ENCODE measurements around the gene BMPR1A. TPM values are rescaled to one million over a fixed set of nuclear protein-coding genes. Genes with fewer than 3 reads are reported as not detected.

BMPR1A gene
- total and polyA plus RNA-seq, 2 of the 13 experiments (the other 11 are each of a cell fraction or from before 2014, with no cell fraction given) = 17.8 to 44.2 TPM

DNA sequence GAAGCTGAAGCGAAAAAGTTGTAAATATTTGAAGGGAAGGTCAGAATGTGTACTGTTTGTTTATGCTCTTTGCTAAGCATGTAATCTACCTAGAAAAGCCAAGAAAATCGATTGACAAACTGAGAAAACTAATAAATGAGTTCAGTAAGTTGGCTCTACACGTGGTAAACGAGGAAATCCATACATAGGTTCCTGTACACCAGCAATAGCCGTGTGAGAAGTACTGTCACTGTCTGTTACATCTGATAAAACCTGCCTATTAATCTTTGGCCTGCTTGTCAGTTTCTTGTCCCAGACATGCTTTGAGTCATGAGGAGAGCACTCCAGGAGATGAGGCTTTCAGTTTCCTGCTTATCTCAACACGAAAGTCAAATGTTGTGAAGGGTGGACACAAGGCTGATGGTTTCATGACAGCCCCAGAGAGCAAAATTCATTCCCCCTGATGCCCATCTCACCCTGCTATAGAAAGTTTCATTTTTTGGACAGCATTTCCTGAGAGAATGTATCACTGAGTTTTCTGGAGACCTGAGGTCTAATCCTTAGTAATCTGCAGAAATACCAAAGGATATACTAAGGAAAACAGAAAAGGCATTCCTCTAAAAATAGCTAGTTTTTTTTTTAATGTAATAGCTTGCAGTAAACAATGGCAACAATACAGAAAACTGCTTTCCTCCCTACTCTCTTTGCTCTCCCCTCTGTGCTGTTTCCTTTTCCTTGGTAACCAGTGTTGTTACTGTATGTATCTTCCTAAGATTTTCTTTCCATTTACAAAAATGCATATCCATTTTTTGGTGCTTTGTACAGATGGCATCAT is 18.8 kb downstream of the BMPR1A start (continued):
- no peak for TF ChIP-seq ZNF160 (CRISPR knock-in tag; IDR thresholded peaks at IDR 0.05)
- TF ChIP-seq MEIS1 (CRISPR knock-in tag; IDR thresholded peaks at IDR 0.05; ENCODE audit: borderline replicate concordance) = peak; percentile 98
- TF ChIP-seq PAF1 (CRISPR knock-in tag; IDR thresholded peaks at IDR 0.05) = no peak
- TF ChIP-seq HNF4G (IDR thresholded peaks at IDR 0.05; ENCODE audit: borderline replicate concordance, low read depth, low read length) = peak; percentile 18; the same call in 1 of the 2 replicates
- no peak for TF ChIP-seq HNF4G (CRISPR knock-in tag; IDR thresholded peaks at IDR 0.05; ENCODE audit: borderline replicate concordance, low read depth)
- TF ChIP-seq RCOR2 (CRISPR knock-in tag; IDR thresholded peaks at IDR 0.05) = peak; percentile 69; the same call in 1 of the 2 replicates
- no peak for TF ChIP-seq ZBTB8A (CRISPR knock-in tag; IDR thresholded peaks at IDR 0.05; ENCODE audit: borderline replicate concordance, low read depth)
- peak; percentile 84 for TF ChIP-seq ZNF614 (CRISPR knock-in tag; IDR thresholded peaks at IDR 0.05; ENCODE audit: borderline replicate concordance)
- no peak for TF ChIP-seq ZBTB42 (CRISPR knock-in tag; IDR thresholded peaks at IDR 0.05)
- TF ChIP-seq MIXL1 (CRISPR knock-in tag; IDR thresholded peaks at IDR 0.05) = peak; percentile 98
- TF ChIP-seq, protein P1, sequence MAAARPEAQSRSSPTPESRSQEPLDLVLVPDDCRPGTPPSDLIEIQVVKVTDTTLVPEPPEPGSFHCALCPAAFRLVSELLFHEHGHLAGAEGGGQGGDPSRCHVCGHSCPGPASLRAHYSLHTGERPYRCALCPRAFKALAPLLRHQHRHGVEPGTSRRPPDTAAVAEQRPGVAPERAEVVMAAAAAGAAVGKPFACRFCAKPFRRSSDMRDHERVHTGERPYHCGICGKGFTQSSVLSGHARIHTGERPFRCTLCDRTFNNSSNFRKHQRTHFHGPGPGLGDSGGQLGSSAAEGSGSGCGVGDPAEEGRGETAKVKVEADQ (CRISPR knock-in tag; IDR thresholded peaks at IDR 0.05; ENCODE audit: borderline replicate concordance) = 0 out of 2 replicates have a peak, but pooled peaks have one; percentile 29
- no peak for TF ChIP-seq RFX1 (IDR thresholded peaks at IDR 0.05)
- no peak for TF ChIP-seq CENPT (CRISPR knock-in tag; IDR thresholded peaks at IDR 0.05; ENCODE audit: low read depth)
- TF ChIP-seq ZNF549 (CRISPR knock-in tag; IDR thresholded peaks at IDR 0.05) = no peak
- TF ChIP-seq ZNF382 (CRISPR knock-in tag; IDR thresholded peaks at IDR 0.05; ENCODE audit: borderline replicate concordance) = no peak
- TF ChIP-seq AHR (CRISPR knock-in tag; IDR thresholded peaks at IDR 0.05) = no peak
- no peak for TF ChIP-seq CBFB (CRISPR knock-in tag; IDR thresholded peaks at IDR 0.05)
- TF ChIP-seq, protein P2, sequence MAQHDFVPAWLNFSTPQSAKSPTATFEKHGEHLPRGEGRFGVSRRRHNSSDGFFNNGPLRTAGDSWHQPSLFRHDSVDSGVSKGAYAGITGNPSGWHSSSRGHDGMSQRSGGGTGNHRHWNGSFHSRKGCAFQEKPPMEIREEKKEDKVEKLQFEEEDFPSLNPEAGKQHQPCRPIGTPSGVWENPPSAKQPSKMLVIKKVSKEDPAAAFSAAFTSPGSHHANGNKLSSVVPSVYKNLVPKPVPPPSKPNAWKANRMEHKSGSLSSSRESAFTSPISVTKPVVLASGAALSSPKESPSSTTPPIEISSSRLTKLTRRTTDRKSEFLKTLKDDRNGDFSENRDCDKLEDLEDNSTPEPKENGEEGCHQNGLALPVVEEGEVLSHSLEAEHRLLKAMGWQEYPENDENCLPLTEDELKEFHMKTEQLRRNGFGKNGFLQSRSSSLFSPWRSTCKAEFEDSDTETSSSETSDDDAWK (CRISPR knock-in tag; IDR thresholded peaks at IDR 0.05) = no peak
- TF ChIP-seq, protein P3, sequence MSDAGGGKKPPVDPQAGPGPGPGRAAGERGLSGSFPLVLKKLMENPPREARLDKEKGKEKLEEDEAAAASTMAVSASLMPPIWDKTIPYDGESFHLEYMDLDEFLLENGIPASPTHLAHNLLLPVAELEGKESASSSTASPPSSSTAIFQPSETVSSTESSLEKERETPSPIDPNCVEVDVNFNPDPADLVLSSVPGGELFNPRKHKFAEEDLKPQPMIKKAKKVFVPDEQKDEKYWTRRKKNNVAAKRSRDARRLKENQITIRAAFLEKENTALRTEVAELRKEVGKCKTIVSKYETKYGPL (CRISPR knock-in tag; IDR thresholded peaks at IDR 0.05) = no peak
- no peak for TF ChIP-seq ZNF33B (CRISPR knock-in tag; IDR thresholded peaks at IDR 0.05)
- TF ChIP-seq NCOA5 (CRISPR knock-in tag; IDR thresholded peaks at IDR 0.05) = no peak
- 0 out of 2 replicates have a peak, but pooled peaks have one; percentile 24 for TF ChIP-seq KAT7 (CRISPR knock-in tag; IDR thresholded peaks at IDR 0.05; ENCODE audit: borderline replicate concordance)
- peak; percentile 49; the same call in 1 of the 2 replicates for TF ChIP-seq ZMYM4 (CRISPR knock-in tag; IDR thresholded peaks at IDR 0.05)
- TF ChIP-seq ZNF550 (CRISPR knock-in tag; IDR thresholded peaks at IDR 0.05; ENCODE audit: borderline replicate concordance) = no peak
- TF ChIP-seq ZNF337 (CRISPR knock-in tag; IDR thresholded peaks at IDR 0.05; ENCODE audit: borderline replicate concordance, low read depth) = 0 out of 2 replicates have a peak, but pooled peaks have one; percentile 41
- TF ChIP-seq SNAI1 (CRISPR knock-in tag; IDR thresholded peaks at IDR 0.05; ENCODE audit: borderline replicate concordance) = no peak
- TF ChIP-seq JUN (CRISPR knock-in tag; IDR thresholded peaks at IDR 0.05) = 0 out of 2 replicates have a peak, but pooled peaks have one; percentile 43
- TF ChIP-seq CCDC6 (CRISPR knock-in tag; IDR thresholded peaks at IDR 0.05) = no peak
- no peak for TF ChIP-seq HCFC1 (IDR thresholded peaks at IDR 0.05; ENCODE audit: low read depth, low read length)
- no peak for TF ChIP-seq ZNF143 (CRISPR knock-in tag; IDR thresholded peaks at IDR 0.05)
- no peak; the same call in 1 of the 2 replicates for TF ChIP-seq ZSCAN31 (CRISPR knock-in tag; IDR thresholded peaks at IDR 0.05; ENCODE audit: low read depth)

Data from HepG2 (cell line).